ENCODE measurements around the gene PXDC1. TPM values are rescaled to one million over a fixed set of nuclear protein-coding genes. Genes with fewer than 3 reads are reported as not detected.

PXDC1 gene
- polyA plus RNA-seq, 1 donor from 2014 or later: 3.9 TPM

- H2AFZ ChIP-seq (ENCODE audit: low read depth, low read length): no peak overlapping the region
- H3K9me2 ChIP-seq (ENCODE audit: insufficient read depth, low read length): no peaks in the 10 kb centered on the region
- H3K27ac ChIP-seq (ENCODE audit: low read length): no peak overlapping the region
- TF ChIP-seq SMC3 (conservative IDR thresholded peaks at IDR 0.05; ENCODE audit: poor library complexity): no peak
- no peaks in the 10 kb centered on the region for H4K20me1 ChIP-seq (ENCODE audit: insufficient read depth)
- no peak overlapping the region for H3K4me3 ChIP-seq (ENCODE audit: low read length)
- H3K4me2 ChIP-seq (ENCODE audit: low read length): no peak overlapping the region
- H3K9me3 ChIP-seq (ENCODE audit: low read length): no peaks in the 10 kb centered on the region
- H3K36me3 ChIP-seq (ENCODE audit: insufficient read depth, low read length): no peaks in the 10 kb centered on the region
- H3K27me3 ChIP-seq (ENCODE audit: insufficient read depth, low read depth, low read length): no peaks in the 10 kb centered on the region
- H3F3A ChIP-seq (ENCODE audit: insufficient read depth, low read length, poor library complexity, severe bottlenecking): no peaks in the 10 kb centered on the region
- no peak overlapping the region for H3K9ac ChIP-seq (ENCODE audit: low read length)
- no peaks in the 10 kb centered on the region for H3K79me2 ChIP-seq (replicated peaks; ENCODE audit: insufficient read depth, low read length)
These were observed 39.7 kb downstream of the PXDC1 start for GRCh38 chr6:3711776-3712175.

- Histone ChIP-seq H3K79me2 (replicated peaks; ENCODE audit: insufficient read depth, low read length) (no peaks in the 10 kb centered on the region), H3K36me3 (ENCODE audit: insufficient read depth, low read length) (no peaks in the 10 kb centered on the region), H4K20me1 (ENCODE audit: insufficient read depth) (no peaks in the 10 kb centered on the region), H3K27ac (ENCODE audit: low read length) (no peak overlapping the region), H2AFZ (ENCODE audit: low read depth, low read length) (no peak overlapping the region), H3K9me2 (ENCODE audit: insufficient read depth, low read length) (no peaks in the 10 kb centered on the region), H3K9me3 (ENCODE audit: low read length) (no peaks in the 10 kb centered on the region), H3K4me3 (ENCODE audit: low read length) (no peak overlapping the region), H3K9ac (ENCODE audit: low read length) (no peak overlapping the region), H3K27me3 (ENCODE audit: insufficient read depth, low read depth, low read length) (no peaks in the 10 kb centered on the region), H3K4me2 (ENCODE audit: low read length) (no peak overlapping the region), H3F3A (ENCODE audit: insufficient read depth, low read length, poor library complexity, severe bottlenecking) (no peaks in the 10 kb centered on the region)
- TF ChIP-seq TAF1 (IDR thresholded peaks at IDR 0.05; ENCODE audit: low read depth) (no peak), EZH2 (IDR thresholded peaks at IDR 0.05; ENCODE audit: borderline replicate concordance, insufficient read depth, low read length, poor library complexity, severe bottlenecking) (no peak), REST (IDR thresholded peaks at IDR 0.05; ENCODE audit: borderline replicate concordance) (no peak), RAD21 (conservative IDR thresholded peaks at IDR 0.05) (no peak), SMC3 (conservative IDR thresholded peaks at IDR 0.05; ENCODE audit: poor library complexity) (no peak), EP300 (conservative IDR thresholded peaks at IDR 0.05; ENCODE audit: poor library complexity, severe bottlenecking) (no peak), POLR2AphosphoS5 (IDR thresholded peaks at IDR 0.05) (no peak), MXI1 (conservative IDR thresholded peaks at IDR 0.05; ENCODE audit: poor library complexity, severe bottlenecking) (no peak)
- TF ChIP-seq, protein P1, sequence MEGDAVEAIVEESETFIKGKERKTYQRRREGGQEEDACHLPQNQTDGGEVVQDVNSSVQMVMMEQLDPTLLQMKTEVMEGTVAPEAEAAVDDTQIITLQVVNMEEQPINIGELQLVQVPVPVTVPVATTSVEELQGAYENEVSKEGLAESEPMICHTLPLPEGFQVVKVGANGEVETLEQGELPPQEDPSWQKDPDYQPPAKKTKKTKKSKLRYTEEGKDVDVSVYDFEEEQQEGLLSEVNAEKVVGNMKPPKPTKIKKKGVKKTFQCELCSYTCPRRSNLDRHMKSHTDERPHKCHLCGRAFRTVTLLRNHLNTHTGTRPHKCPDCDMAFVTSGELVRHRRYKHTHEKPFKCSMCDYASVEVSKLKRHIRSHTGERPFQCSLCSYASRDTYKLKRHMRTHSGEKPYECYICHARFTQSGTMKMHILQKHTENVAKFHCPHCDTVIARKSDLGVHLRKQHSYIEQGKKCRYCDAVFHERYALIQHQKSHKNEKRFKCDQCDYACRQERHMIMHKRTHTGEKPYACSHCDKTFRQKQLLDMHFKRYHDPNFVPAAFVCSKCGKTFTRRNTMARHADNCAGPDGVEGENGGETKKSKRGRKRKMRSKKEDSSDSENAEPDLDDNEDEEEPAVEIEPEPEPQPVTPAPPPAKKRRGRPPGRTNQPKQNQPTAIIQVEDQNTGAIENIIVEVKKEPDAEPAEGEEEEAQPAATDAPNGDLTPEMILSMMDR (IDR thresholded peaks at IDR 0.05; ENCODE audit: poor library complexity, severe bottlenecking): no peak
These were observed 41.1 kb downstream of the PXDC1 start for GRCh38 chr6:3710403-3710802.

DNA sequence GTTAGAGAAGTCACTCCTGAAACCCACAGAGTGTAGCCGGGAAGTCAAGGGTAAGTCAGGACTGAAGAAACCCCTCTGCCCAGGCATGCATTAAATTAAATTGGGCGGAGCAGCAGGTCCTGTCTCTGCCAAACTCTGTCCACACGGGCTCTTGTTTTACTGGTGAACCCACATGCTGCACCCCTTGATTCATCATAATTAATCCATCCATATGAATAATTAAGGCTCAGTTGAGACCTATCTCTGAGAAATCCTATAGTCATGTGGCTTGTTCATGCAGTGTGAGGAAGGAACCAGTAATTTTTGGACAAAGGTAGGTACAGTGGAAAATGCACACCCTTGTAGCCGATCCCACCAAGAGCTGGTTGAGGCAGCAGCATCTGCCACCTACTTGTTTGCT, 43.0 kb downstream of the PXDC1 start:
- Histone ChIP-seq H3K79me2 (replicated peaks; ENCODE audit: insufficient read depth, low read length) (no peaks in the 10 kb centered on the region), H3K9ac (ENCODE audit: low read length) (no peak overlapping the region), H3K27ac (ENCODE audit: low read length) (no peak overlapping the region), H3K4me3 (ENCODE audit: low read length) (no peak overlapping the region), H3K4me2 (ENCODE audit: low read length) (no peak overlapping the region), H3F3A (ENCODE audit: insufficient read depth, low read length, poor library complexity, severe bottlenecking) (no peaks in the 10 kb centered on the region), H2AFZ (ENCODE audit: low read depth, low read length) (no peak overlapping the region), H4K20me1 (ENCODE audit: insufficient read depth) (no peaks in the 10 kb centered on the region), H3K9me3 (ENCODE audit: low read length) (no peaks in the 10 kb centered on the region), H3K36me3 (ENCODE audit: insufficient read depth, low read length) (no peaks in the 10 kb centered on the region), H3K9me2 (ENCODE audit: insufficient read depth, low read length) (no peaks in the 10 kb centered on the region), H3K27me3 (ENCODE audit: insufficient read depth, low read depth, low read length) (no peaks in the 10 kb centered on the region)
- TF ChIP-seq MXI1 (conservative IDR thresholded peaks at IDR 0.05; ENCODE audit: poor library complexity, severe bottlenecking): no peak
- TF ChIP-seq, protein P1 (IDR thresholded peaks at IDR 0.05; ENCODE audit: poor library complexity, severe bottlenecking): no peak

Measured in neural cell (in vitro differentiated cells).